Measurements from ENCODE around the gene CHD3.
"Not testable (repeated sequence)": the region's sequence is repeated elsewhere in the genome, so short reads cannot be mapped to it uniquely, and the experiment has no call there.

DNA sequence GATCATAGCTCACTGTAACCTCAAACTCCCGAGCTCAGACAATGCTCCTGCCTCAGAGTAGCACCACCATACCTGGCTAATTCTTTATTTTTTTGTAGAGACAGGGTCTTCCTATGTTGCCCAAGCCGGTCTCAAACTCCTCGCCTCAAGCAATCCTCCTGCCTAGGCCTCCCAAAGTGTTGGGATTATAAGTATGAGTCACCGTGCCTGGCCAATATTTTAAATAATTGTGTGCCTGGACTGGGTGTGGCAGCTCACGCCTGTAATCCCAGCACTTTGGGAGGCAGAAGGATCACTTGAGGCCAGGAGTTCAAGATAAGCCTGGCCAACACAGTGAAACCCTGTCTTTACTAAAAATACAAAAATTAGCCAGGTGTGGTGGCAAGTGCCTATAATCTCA, 24.2 kb upstream of the CHD3 start:
- TF ChIP-seq CTCF (IDR thresholded peaks at IDR 0.05; ENCODE audit: extremely low read depth in 1 of 2, insufficient read depth in 1 of 2, low read depth in 1 of 2, low read length in 2 of 2); EZH2 (IDR thresholded peaks at IDR 0.05; ENCODE audit: borderline replicate concordance, low read depth, low read length, severe bottlenecking); POLR2AphosphoS5 (IDR thresholded peaks at IDR 0.05; ENCODE audit: insufficient read depth, low read depth, low read length); POLR2A (IDR thresholded peaks at IDR 0.05; ENCODE audit: low read depth, low read length); MAX (IDR thresholded peaks at IDR 0.05; ENCODE audit: insufficient read depth, insufficient read length); MYC (IDR thresholded peaks at IDR 0.05; ENCODE audit: low read depth, low read length); FOS (IDR thresholded peaks at IDR 0.05; ENCODE audit: borderline replicate concordance, insufficient read depth, low read length); JUN (IDR thresholded peaks at IDR 0.05; ENCODE audit: borderline replicate concordance, insufficient read depth, insufficient read length, low read depth): not testable (repeated sequence)
